Measurements from ENCODE around the gene MITF. TPM values are rescaled to one million over a fixed set of nuclear protein-coding genes. Genes with fewer than 3 reads are reported as not detected.

MITF gene
- total RNA-seq, 2 donors from 2014 or later = 1.8 to 3.0 TPM

DNA sequence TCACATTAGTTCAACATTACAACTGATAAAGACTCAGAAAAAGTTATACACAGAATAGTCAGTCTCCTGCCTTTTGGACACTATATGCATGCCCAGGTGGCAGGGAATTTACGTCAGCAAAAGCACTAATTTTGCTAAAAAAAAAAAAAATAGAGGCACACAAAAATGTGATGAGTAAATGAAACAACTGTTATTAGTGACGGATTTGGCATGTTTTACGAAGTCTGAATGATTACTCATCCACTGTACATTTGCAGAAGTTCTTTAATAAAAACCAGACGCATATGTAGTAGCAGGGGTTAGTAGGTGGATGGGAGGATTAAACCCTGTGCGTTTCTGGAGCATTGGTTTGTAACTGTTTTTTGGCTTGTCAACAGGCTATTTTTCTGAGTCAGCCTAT, 99.0 kb downstream of the MITF start:
- Histone ChIP-seq H3K4me1 (ENCODE audit: control insufficient read depth, insufficient read depth, low read length) (no peaks in the 10 kb centered on the region), H3K36me3 (ENCODE audit: control insufficient read depth, insufficient read depth, low read length) (no peaks in the 10 kb centered on the region), H3K4me3 (ENCODE audit: low read length) (no peak overlapping the region), H3K27me3 (ENCODE audit: control insufficient read depth, insufficient read depth, low read length, poor library complexity, severe bottlenecking) (no peaks in the 10 kb centered on the region), H3K9me3 (ENCODE audit: control insufficient read depth, low read length) (no peaks in the 10 kb centered on the region), H3K9ac (ENCODE audit: extremely low read depth, low read length, poor library complexity, severe bottlenecking) (no peak overlapping the region), H3K27ac (ENCODE audit: low read depth, low read length) (no peak overlapping the region)
- no peaks in the 10 kb centered on the region for H3K27me3 Mint-ChIP-seq (ENCODE audit: insufficient read depth)
- H3K27ac Mint-ChIP-seq = no peak overlapping the region
- no peaks in the 10 kb centered on the region for H3K4me1 Mint-ChIP-seq
- H3K4me3 Mint-ChIP-seq = no peak overlapping the region
- peaks cover 11% of the 10 kb centered on the region for H3K9me3 Mint-ChIP-seq
- no peak for DNase-seq
- TF ChIP-seq, protein P1, sequence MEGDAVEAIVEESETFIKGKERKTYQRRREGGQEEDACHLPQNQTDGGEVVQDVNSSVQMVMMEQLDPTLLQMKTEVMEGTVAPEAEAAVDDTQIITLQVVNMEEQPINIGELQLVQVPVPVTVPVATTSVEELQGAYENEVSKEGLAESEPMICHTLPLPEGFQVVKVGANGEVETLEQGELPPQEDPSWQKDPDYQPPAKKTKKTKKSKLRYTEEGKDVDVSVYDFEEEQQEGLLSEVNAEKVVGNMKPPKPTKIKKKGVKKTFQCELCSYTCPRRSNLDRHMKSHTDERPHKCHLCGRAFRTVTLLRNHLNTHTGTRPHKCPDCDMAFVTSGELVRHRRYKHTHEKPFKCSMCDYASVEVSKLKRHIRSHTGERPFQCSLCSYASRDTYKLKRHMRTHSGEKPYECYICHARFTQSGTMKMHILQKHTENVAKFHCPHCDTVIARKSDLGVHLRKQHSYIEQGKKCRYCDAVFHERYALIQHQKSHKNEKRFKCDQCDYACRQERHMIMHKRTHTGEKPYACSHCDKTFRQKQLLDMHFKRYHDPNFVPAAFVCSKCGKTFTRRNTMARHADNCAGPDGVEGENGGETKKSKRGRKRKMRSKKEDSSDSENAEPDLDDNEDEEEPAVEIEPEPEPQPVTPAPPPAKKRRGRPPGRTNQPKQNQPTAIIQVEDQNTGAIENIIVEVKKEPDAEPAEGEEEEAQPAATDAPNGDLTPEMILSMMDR (conservative IDR thresholded peaks at IDR 0.05) = no peak
- no peaks in the 10 kb centered on the region for H3K36me3 Mint-ChIP-seq (ENCODE audit: low read depth)
- WGBS, 2 experiments (ENCODE audit: insufficient coverage in 1 of 2, insufficient read length in 1 of 2) = 93 to 98% methylated on average over 4 of the region's 5 CpGs

GRCh38 chr3:69838696-69839515, 99.6 kb downstream of the MITF start:
- H3K27me3 Mint-ChIP-seq (ENCODE audit: insufficient read depth) = no peaks in the 10 kb centered on the region
- H3K4me1 ChIP-seq (ENCODE audit: control insufficient read depth, insufficient read depth, low read length) = no peaks in the 10 kb centered on the region
- H3K36me3 Mint-ChIP-seq (ENCODE audit: low read depth) = no peaks in the 10 kb centered on the region
- no peak for DNase-seq
- H3K9ac ChIP-seq (ENCODE audit: extremely low read depth, low read length, poor library complexity, severe bottlenecking) = no peak overlapping the region
- H3K9me3 ChIP-seq (ENCODE audit: control insufficient read depth, low read length) = no peaks in the 10 kb centered on the region
- no peaks in the 10 kb centered on the region for H3K4me1 Mint-ChIP-seq
- no peaks in the 10 kb centered on the region for H3K27me3 ChIP-seq (ENCODE audit: control insufficient read depth, insufficient read depth, low read length, poor library complexity, severe bottlenecking)
- TF ChIP-seq, protein P1 (conservative IDR thresholded peaks at IDR 0.05) = no peak
- no peaks in the 10 kb centered on the region for H3K36me3 ChIP-seq (ENCODE audit: control insufficient read depth, insufficient read depth, low read length)
- H3K27ac Mint-ChIP-seq = no peak overlapping the region
- H3K27ac ChIP-seq (ENCODE audit: low read depth, low read length) = no peak overlapping the region
- H3K4me3 ChIP-seq (ENCODE audit: low read length) = no peak overlapping the region
- WGBS, 2 experiments (ENCODE audit: insufficient coverage in 1 of 2, insufficient read length in 1 of 2) = 80 to 87% methylated on average over 1 to 3 of the region's 3 CpGs
- H3K4me3 Mint-ChIP-seq = no peak overlapping the region
- peaks cover 11% of the 10 kb centered on the region for H3K9me3 Mint-ChIP-seq

- Histone ChIP-seq H3K4me1 (ENCODE audit: control insufficient read depth, insufficient read depth, low read length) (no peaks in the 10 kb centered on the region), H3K27me3 (ENCODE audit: control insufficient read depth, insufficient read depth, low read length, poor library complexity, severe bottlenecking) (no peaks in the 10 kb centered on the region), H3K27ac (ENCODE audit: low read depth, low read length) (no peak overlapping the region), H3K9ac (ENCODE audit: extremely low read depth, low read length, poor library complexity, severe bottlenecking) (no peak overlapping the region), H3K36me3 (ENCODE audit: control insufficient read depth, insufficient read depth, low read length) (no peaks in the 10 kb centered on the region), H3K9me3 (ENCODE audit: control insufficient read depth, low read length) (no peaks in the 10 kb centered on the region), H3K4me3 (ENCODE audit: low read length) (no peak overlapping the region)
- Mint-ChIP-seq H3K9me3 (no peaks in the 10 kb centered on the region), H3K36me3 (ENCODE audit: low read depth) (no peaks in the 10 kb centered on the region), H3K4me1 (no peaks in the 10 kb centered on the region), H3K27me3 (ENCODE audit: insufficient read depth) (no peaks in the 10 kb centered on the region), H3K4me3 (no peak overlapping the region), H3K27ac (no peak overlapping the region)
- WGBS, 2 experiments (ENCODE audit: insufficient coverage in 1 of 2, insufficient read length in 1 of 2) = 67% methylated on average over 3 to 4 of the region's 5 CpGs
- no peak for DNase-seq
- TF ChIP-seq, protein P1 (conservative IDR thresholded peaks at IDR 0.05) = no peak
These were observed 103.1 kb downstream of the MITF start for GRCh38 chr3:69842351-69842750.
